ENCODE results near the gene PKIG. TPM values are rescaled to one million over a fixed set of nuclear protein-coding genes. Genes with fewer than 3 reads are reported as not detected.

The PKIG gene
- total RNA-seq, 2 experiments from 2014 or later = 3.3 to 5.1 TPM

DNA sequence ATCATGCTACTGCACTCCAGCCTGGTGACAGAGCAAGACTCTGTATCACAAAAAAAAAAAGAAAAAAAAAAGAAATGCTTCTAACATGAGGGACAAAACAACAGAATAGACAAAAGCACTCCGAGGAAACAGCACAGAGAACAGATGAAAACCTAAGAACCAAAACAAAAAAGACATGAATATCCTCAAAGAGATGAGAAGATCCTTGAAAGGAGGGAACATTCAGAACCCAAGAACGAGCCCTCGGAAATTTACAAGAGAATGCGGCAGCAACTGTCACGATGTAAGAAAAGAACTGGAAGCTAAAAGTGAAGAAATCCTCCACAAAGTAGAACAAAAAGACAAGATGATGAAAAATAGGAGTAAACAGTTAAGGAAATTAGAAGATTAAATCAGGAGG is 47.9 kb downstream of the PKIG start:
- ChIA-PET CTCF (interaction anchor here (1.5 kb wide), 1 partner anchor 12 kb away, joined by 5 read pairs; no protein-coding TSS in a partner anchor), POLR2A (no interaction called here)
- H3K27me3 Mint-ChIP-seq = no peaks in the 10 kb centered on the region
- H3K27ac Mint-ChIP-seq = no peak overlapping the region
- no peaks in the 10 kb centered on the region for H3K9me3 Mint-ChIP-seq
- H3K4me3 Mint-ChIP-seq = no peak overlapping the region
- peaks cover 3% of the 10 kb centered on the region for H3K4me1 Mint-ChIP-seq
- peaks cover 48% of the 10 kb centered on the region for H3K36me3 Mint-ChIP-seq (ENCODE audit: low read depth)
- DNase-seq = no peak

GRCh38 chr20:44632103-44632752 is 49.8 kb downstream of the PKIG start:
- H3K27me3 Mint-ChIP-seq = no peaks in the 10 kb centered on the region
- CTCF ChIA-PET = interaction anchor here (1.4 to 1.5 kb wide), 2 partner anchors 10 to 237 kb away, joined by 3 to 4 read pairs; no protein-coding TSS in a partner anchor
- peak overlapping the region; percentile 38 for H3K27ac Mint-ChIP-seq
- H3K36me3 Mint-ChIP-seq (ENCODE audit: low read depth) = peaks cover 50% of the 10 kb centered on the region
- no peaks in the 10 kb centered on the region for H3K9me3 Mint-ChIP-seq
- H3K4me1 Mint-ChIP-seq = no peaks in the 10 kb centered on the region
- no peak for DNase-seq
- POLR2A ChIA-PET = no interaction called here
- H3K4me3 Mint-ChIP-seq = no peak overlapping the region

GRCh38 chr20:44633187-44633810 is 50.9 kb downstream of the PKIG start:
- ChIA-PET CTCF (interaction anchor here (0.6 to 2.0 kb wide), 5 partner anchors 9 to 915 kb away, joined by 3 to 5 read pairs (median 4); no protein-coding TSS in a partner anchor), POLR2A (no interaction called here)
- no peaks in the 10 kb centered on the region for H3K4me1 Mint-ChIP-seq
- no peaks in the 10 kb centered on the region for H3K9me3 Mint-ChIP-seq
- DNase-seq = no peak
- no peaks in the 10 kb centered on the region for H3K27me3 Mint-ChIP-seq
- no peak overlapping the region for H3K4me3 Mint-ChIP-seq
- peak overlapping the region; percentile 84 for H3K27ac Mint-ChIP-seq
- peaks cover 49% of the 10 kb centered on the region for H3K36me3 Mint-ChIP-seq (ENCODE audit: low read depth)

- ChIA-PET CTCF (interaction anchor here (0.6 to 2.0 kb wide), 3 partner anchors 13 to 916 kb away, joined by 4 to 5 read pairs (median 4); no protein-coding TSS in a partner anchor), POLR2A (no interaction called here)
Measured at GRCh38 chr20:44633872-44634600, 51.7 kb downstream of the PKIG start.

DNA sequence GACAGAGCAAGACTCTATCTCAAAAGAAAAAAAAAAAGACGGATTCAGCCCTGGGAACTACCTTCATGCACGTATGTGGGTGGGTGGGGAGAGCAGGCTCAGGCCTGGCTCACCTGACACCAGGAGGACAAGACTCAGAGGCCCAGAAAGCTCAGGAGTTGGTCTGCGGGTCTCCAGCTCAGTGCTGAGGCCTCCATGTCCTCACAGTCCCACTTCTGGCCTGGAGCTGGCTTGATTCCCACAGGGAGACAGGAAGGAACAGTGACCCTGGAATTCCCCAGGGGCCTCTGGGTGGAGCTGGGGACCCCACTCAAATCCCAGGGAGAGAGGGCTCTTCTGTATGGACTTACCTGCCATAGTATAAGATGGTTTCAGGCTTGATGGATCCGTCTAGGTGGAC is 53.5 kb downstream of the PKIG start:
- POLR2A ChIA-PET = no interaction called here
- Mint-ChIP-seq H3K36me3 (ENCODE audit: low read depth) (peaks cover 59% of the 10 kb centered on the region), H3K27ac (peak overlapping the region; percentile 27)

More at GRCh38 chr20:44633872-44634600, 51.7 kb downstream of the PKIG start:
- Mint-ChIP-seq H3K4me1 (peaks cover 5% of the 10 kb centered on the region), H3K4me3 (no peak overlapping the region), H3K27ac (peak overlapping the region; percentile 84), H3K27me3 (no peaks in the 10 kb centered on the region), H3K36me3 (ENCODE audit: low read depth) (peaks cover 54% of the 10 kb centered on the region), H3K9me3 (no peaks in the 10 kb centered on the region)
- DNase-seq = no peak

GRCh38 chr20:44637042-44637441 is 54.7 kb downstream of the PKIG start:
- peaks cover 62% of the 10 kb centered on the region for H3K36me3 Mint-ChIP-seq (ENCODE audit: low read depth)
- no peak overlapping the region for H3K27ac Mint-ChIP-seq
- no peak for DNase-seq
- ChIA-PET POLR2A (no interaction called here), CTCF (interaction anchor here (1.0 to 1.1 kb wide), 3 partner anchors 9 to 19 kb away, joined by 3 to 7 read pairs (median 3); no protein-coding TSS in a partner anchor)
- no peak overlapping the region for H3K4me3 Mint-ChIP-seq
- peaks cover 22% of the 10 kb centered on the region for H3K4me1 Mint-ChIP-seq
- H3K27me3 Mint-ChIP-seq = no peaks in the 10 kb centered on the region
- no peaks in the 10 kb centered on the region for H3K9me3 Mint-ChIP-seq

More for the DNA sequence above, 53.5 kb downstream of the PKIG start:
- peaks cover 11% of the 10 kb centered on the region for H3K4me1 Mint-ChIP-seq
- DNase-seq = no peak
- no peak overlapping the region for H3K4me3 Mint-ChIP-seq
- H3K9me3 Mint-ChIP-seq = no peaks in the 10 kb centered on the region
- H3K27me3 Mint-ChIP-seq = no peaks in the 10 kb centered on the region
- CTCF ChIA-PET = interaction anchor here (1.2 kb wide), 1 partner anchor 25 kb away, joined by 3 read pairs; no protein-coding TSS in a partner anchor

GRCh38 chr20:44637522-44638372 is 55.4 kb downstream of the PKIG start:
- Mint-ChIP-seq H3K36me3 (ENCODE audit: low read depth) (peaks cover 64% of the 10 kb centered on the region), H3K27me3 (no peaks in the 10 kb centered on the region), H3K4me1 (peaks cover 29% of the 10 kb centered on the region), H3K27ac (no peak overlapping the region), H3K9me3 (no peaks in the 10 kb centered on the region), H3K4me3 (no peak overlapping the region)
- no peak for DNase-seq
- ChIA-PET POLR2A (no interaction called here), CTCF (interaction anchor here (1.0 to 1.7 kb wide), 4 partner anchors 8 to 19 kb away, joined by 3 to 7 read pairs (median 4); no protein-coding TSS in a partner anchor)

GRCh38 chr20:44640522-44640921 is 58.1 kb downstream of the PKIG start:
- CTCF ChIA-PET = interaction anchor here (0.6 to 0.7 kb wide), 2 partner anchors 14 to 158 kb away, joined by 3 to 6 read pairs; no protein-coding TSS in a partner anchor
- peaks cover 53% of the 10 kb centered on the region for H3K36me3 Mint-ChIP-seq (ENCODE audit: low read depth)

DNA sequence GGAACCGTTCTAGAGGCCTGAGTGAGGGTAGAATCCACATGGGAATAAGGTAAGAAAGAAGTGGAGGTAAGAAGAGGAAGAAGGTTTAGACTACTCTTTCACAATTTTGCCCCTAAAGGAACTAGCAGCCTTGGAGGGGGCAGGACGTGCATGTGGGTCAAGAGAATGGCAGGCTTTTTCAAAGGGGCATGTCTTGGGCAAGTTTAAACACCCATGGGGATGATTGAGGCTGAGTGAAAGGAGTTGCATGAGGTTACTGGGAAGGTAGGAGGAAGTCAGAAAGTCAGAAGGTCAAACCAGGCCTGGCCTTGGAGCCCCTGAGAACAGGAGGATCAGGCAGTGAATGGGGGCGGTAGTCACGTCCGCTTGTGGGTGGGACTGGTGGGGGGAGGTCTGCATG is 58.9 kb downstream of the PKIG start:
- Mint-ChIP-seq H3K27ac (peak overlapping the region; percentile 90), H3K27me3 (no peaks in the 10 kb centered on the region), H3K4me1 (peaks cover 64% of the 10 kb centered on the region), H3K4me3 (no peak overlapping the region), H3K36me3 (ENCODE audit: low read depth) (peaks cover 50% of the 10 kb centered on the region), H3K9me3 (no peaks in the 10 kb centered on the region)
- ChIA-PET CTCF (interaction anchor here (1.4 kb wide), 1 partner anchor 10 kb away, joined by 4 read pairs; the partner anchor contains the start of gene ADA), POLR2A (no interaction called here)
- no peak for DNase-seq

More at GRCh38 chr20:44640522-44640921, 58.1 kb downstream of the PKIG start:
- Mint-ChIP-seq H3K4me3 (no peak overlapping the region), H3K27ac (no peak overlapping the region), H3K27me3 (no peaks in the 10 kb centered on the region), H3K4me1 (peaks cover 56% of the 10 kb centered on the region), H3K9me3 (no peaks in the 10 kb centered on the region)
- no peak for DNase-seq
- POLR2A ChIA-PET = no interaction called here

DNA sequence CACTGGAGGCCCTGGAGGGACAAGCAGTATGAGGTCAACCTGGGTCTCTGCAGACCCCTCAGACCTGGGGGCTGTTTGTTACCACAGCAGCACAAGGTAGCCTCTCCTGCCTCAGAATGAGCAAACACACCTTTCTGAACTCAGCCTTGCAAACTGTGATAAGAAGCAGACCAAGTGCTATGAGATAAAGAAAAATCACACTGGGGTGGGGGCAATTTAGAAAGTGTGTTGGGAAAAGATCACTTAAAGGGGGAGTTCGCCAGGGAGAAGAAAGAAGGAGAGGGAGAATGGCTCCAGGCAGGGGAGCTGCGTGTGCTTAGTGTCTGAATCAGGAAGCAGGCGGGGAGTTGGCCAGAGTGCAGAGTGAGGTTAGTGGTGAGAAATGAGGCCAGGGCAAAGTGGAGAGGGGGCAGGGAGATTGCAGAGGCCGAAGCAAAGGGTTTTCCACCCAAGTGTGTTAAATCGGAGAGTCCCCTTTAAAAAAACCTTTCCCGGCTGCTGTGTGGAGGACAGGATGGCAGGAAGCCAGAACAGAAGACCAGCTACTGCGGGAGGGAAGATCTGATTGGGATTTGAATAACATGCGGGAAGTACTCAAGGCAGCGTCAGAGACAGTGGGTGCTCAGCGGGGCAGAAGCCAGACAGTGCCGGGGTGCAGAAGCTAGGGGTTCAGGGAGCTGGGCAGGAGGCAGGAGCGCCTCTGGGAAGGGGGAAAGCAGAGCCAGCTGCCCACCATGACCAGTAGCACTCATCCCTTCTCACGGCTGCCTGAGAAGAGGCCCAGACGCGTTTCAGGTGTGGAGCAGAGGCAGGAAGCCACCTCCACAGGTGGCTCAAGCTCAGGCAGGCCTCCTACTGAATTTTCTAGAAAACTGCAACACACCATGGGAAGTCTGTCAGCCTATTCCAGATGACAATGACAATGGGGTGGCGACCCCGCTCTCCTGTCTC is 60.1 kb downstream of the PKIG start:
- POLR2A ChIA-PET = interaction anchor here (0.6 kb wide), 1 partner anchor 167 kb away, joined by 7 read pairs; the partner anchor contains the start of gene TTPAL

GRCh38 chr20:44643154-44643519 is 60.8 kb downstream of the PKIG start:
- no peaks in the 10 kb centered on the region for H3K27me3 Mint-ChIP-seq
- ChIA-PET CTCF (interaction anchor here (0.8 to 2.3 kb wide), 5 partner anchors 14 to 249 kb away, joined by 3 to 5 read pairs (median 3); no protein-coding TSS in a partner anchor), POLR2A (interaction anchor here (0.6 kb wide), 1 partner anchor 168 kb away, joined by 7 read pairs; the partner anchor contains the start of gene TTPAL)
- DNase-seq = no peak
- peak overlapping the region; percentile 90 for H3K27ac Mint-ChIP-seq
- peak overlapping the region; percentile 54 for H3K4me3 Mint-ChIP-seq
- no peaks in the 10 kb centered on the region for H3K9me3 Mint-ChIP-seq
- peaks cover 81% of the 10 kb centered on the region for H3K4me1 Mint-ChIP-seq
- H3K36me3 Mint-ChIP-seq (ENCODE audit: low read depth) = peaks cover 49% of the 10 kb centered on the region

More for the DNA sequence above, 60.1 kb downstream of the PKIG start:
- CTCF ChIA-PET = interaction anchor here (0.8 to 2.3 kb wide), 7 partner anchors 9 to 250 kb away, joined by 3 to 5 read pairs (median 3); partner anchors contain the start of gene ADA
- H3K9me3 Mint-ChIP-seq = no peaks in the 10 kb centered on the region
- no peaks in the 10 kb centered on the region for H3K27me3 Mint-ChIP-seq
- H3K36me3 Mint-ChIP-seq (ENCODE audit: low read depth) = peaks cover 49% of the 10 kb centered on the region
- H3K4me1 Mint-ChIP-seq = peaks cover 75% of the 10 kb centered on the region
- peak overlapping the region; percentile 90 for H3K27ac Mint-ChIP-seq
- DNase-seq = peak; percentile 22
- H3K4me3 Mint-ChIP-seq = peak overlapping the region; percentile 33

All from activated CD4-positive, alpha-beta T cell treated with anti-CD3 and anti-CD28 coated beads, Interleukin-2, amount 10 ng/mL, durations not matched to agents 7 days and 5 days (primary cell).